ENCODE measurements around the gene SIL1. TPM values are rescaled to one million over a fixed set of nuclear protein-coding genes. Genes with fewer than 3 reads are reported as not detected.

Gene SIL1
- total and polyA plus RNA-seq, 2 of the 8 experiments (the other 6 are each of a cell fraction or from before 2014, with no cell fraction given) = 8.3 to 12.8 TPM

GRCh38 chr5:139149477-139150199 lies 48.5 kb downstream of the SIL1 start (continued):
- TF ChIP-seq FOSL1 (IDR thresholded peaks at IDR 0.05; ENCODE audit: insufficient read depth, low read depth, low read length) = no peak
